ENCODE results near the gene APP. TPM values are rescaled to one million over a fixed set of nuclear protein-coding genes. Genes with fewer than 3 reads are reported as not detected.
A peak's percentile ranks its signal among the peaks of the same experiment; 100 is the strongest.

Gene APP
- total and polyA plus RNA-seq, 2 of the 13 experiments (the other 11 are each of a cell fraction or from before 2014, with no cell fraction given): 70.6 to 262 TPM

DNA sequence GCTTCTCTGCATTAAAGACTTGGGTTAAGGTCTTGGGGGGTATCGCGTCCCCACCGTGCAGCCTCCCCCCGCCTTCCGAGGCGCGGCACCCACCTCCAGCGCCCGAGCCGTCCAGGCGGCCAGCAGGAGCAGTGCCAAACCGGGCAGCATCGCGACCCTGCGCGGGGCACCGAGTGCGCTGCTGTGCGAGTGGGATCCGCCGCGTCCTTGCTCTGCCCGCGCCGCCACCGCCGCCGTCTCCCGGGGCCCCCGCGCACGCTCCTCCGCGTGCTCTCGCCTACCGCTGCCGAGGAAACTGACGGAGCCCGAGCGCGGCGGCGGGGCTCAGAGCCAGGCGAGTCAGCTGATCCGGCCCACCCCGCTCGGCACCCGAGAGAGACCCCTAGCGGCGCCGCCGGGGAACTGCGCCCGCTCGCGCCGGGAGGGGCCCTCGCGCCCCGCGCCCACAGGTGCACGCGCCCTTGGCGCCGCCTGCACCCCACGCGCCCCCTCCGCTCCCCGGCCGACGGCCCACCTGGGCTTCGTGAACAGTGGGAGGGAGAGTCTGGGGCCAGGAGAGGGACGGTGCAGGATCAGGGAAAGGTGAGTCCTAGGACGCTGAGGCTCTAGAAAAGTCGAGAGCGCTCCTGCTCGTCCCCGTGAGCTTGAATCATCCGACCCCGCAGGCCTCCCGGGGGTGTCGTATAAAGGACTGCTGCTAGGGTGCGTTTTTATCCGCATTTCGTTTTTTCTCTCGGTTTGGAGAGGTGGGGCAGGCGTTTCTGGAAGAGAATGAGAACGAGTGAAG is at the start of gene APP (continued):
- TF ChIP-seq CREM (IDR thresholded peaks at IDR 0.05) (no peak), CREM (CRISPR knock-in tag; IDR thresholded peaks at IDR 0.05) (no peak), BHLHE40 (IDR thresholded peaks at IDR 0.05; ENCODE audit: low read length) (no peak), AHR (CRISPR knock-in tag; IDR thresholded peaks at IDR 0.05) (no peak), ATF4 (CRISPR knock-in tag; IDR thresholded peaks at IDR 0.05) (no peak), ZNF256 (CRISPR knock-in tag; conservative IDR thresholded peaks at IDR 0.05) (no peak), KMT2A (CRISPR knock-in tag; IDR thresholded peaks at IDR 0.05) (peak; percentile 33; the same call in 1 of the 2 replicates), BCL3 (CRISPR knock-in tag; IDR thresholded peaks at IDR 0.05) (0 out of 2 replicates have a peak, but pooled peaks have one; percentile 21), ZNF841 (CRISPR knock-in tag; IDR thresholded peaks at IDR 0.05; ENCODE audit: borderline replicate concordance) (no peak), GPN1 (CRISPR knock-in tag; IDR thresholded peaks at IDR 0.05; ENCODE audit: borderline replicate concordance) (no peak), ARID3A (IDR thresholded peaks at IDR 0.05; ENCODE audit: low read depth, low read length) (peak; percentile 36; the same call in 1 of the 2 replicates), SNAPC5 (CRISPR knock-in tag; IDR thresholded peaks at IDR 0.05; ENCODE audit: borderline replicate concordance) (no peak), ZNF891 (CRISPR knock-in tag; IDR thresholded peaks at IDR 0.05) (no peak; the same call in 1 of the 2 replicates), SSRP1 (CRISPR knock-in tag; IDR thresholded peaks at IDR 0.05) (no peak), ZNF468 (CRISPR knock-in tag; IDR thresholded peaks at IDR 0.05) (no peak), RXRB (CRISPR knock-in tag; IDR thresholded peaks at IDR 0.05; ENCODE audit: borderline replicate concordance) (no peak; the same call in 1 of the 2 replicates), ZSCAN20 (CRISPR knock-in tag; IDR thresholded peaks at IDR 0.05; ENCODE audit: borderline replicate concordance) (peak; percentile 53; the same call in 1 of the 2 replicates), ZNF543 (CRISPR knock-in tag; IDR thresholded peaks at IDR 0.05) (no peak), E2F5 (CRISPR knock-in tag; conservative IDR thresholded peaks at IDR 0.05) (no peak), ZNF12 (CRISPR knock-in tag; IDR thresholded peaks at IDR 0.05) (no peak), REXO4 (CRISPR knock-in tag; IDR thresholded peaks at IDR 0.05; ENCODE audit: borderline replicate concordance) (peak; percentile 16; the same call in 1 of the 2 replicates)
- TF ChIP-seq, protein P1, sequence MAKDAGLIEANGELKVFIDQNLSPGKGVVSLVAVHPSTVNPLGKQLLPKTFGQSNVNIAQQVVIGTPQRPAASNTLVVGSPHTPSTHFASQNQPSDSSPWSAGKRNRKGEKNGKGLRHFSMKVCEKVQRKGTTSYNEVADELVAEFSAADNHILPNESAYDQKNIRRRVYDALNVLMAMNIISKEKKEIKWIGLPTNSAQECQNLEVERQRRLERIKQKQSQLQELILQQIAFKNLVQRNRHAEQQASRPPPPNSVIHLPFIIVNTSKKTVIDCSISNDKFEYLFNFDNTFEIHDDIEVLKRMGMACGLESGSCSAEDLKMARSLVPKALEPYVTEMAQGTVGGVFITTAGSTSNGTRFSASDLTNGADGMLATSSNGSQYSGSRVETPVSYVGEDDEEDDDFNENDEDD (CRISPR knock-in tag; IDR thresholded peaks at IDR 0.05; ENCODE audit: borderline replicate concordance): peak; percentile 59; the same call in 1 of the 2 replicates
- TF ChIP-seq, protein P2, sequence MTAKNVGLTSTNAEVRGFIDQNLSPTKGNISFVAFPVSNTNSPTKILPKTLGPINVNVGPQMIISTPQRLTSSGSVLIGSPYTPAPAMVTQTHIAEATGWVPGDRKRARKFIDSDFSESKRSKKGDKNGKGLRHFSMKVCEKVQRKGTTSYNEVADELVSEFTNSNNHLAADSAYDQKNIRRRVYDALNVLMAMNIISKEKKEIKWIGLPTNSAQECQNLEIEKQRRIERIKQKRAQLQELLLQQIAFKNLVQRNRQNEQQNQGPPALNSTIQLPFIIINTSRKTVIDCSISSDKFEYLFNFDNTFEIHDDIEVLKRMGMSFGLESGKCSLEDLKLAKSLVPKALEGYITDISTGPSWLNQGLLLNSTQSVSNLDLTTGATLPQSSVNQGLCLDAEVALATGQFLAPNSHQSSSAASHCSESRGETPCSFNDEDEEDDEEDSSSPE (CRISPR knock-in tag; IDR thresholded peaks at IDR 0.05): peak; percentile 67; the same call in 1 of the 2 replicates

All from HepG2 (cell line).